ENCODE measurements around the gene APCDD1.

APCDD1 gene

GRCh38 chr18:10453806-10454680 is at the start of gene APCDD1:
TSS of gene APCDD1 (plus strand) at chr18:10454635. CDS start at chr18:10454982, 347 bp downstream.
- H3K4me3 ChIP-seq (ENCODE audit: low read depth, low read length): peak within 1 kb of the TSS; percentile 62
- TF ChIP-seq CTCF (IDR thresholded peaks at IDR 0.05; ENCODE audit: low read depth, low read length): no peak

- no peak for TF ChIP-seq CTCF (IDR thresholded peaks at IDR 0.05; ENCODE audit: low read depth, low read length)
- H3K4me3 ChIP-seq (ENCODE audit: low read depth, low read length): no peak overlapping the region
Observed at GRCh38 chr18:10405014-10405493, 49.4 kb upstream of the APCDD1 start.

GRCh38 chr18:10405816-10406663 is 48.4 kb upstream of the APCDD1 start:
- H3K4me3 ChIP-seq (ENCODE audit: low read depth, low read length): no peak overlapping the region
- no peak for TF ChIP-seq CTCF (IDR thresholded peaks at IDR 0.05; ENCODE audit: low read depth, low read length)

- TF ChIP-seq CTCF (IDR thresholded peaks at IDR 0.05; ENCODE audit: low read depth, low read length): no peak
- H3K4me3 ChIP-seq (ENCODE audit: low read depth, low read length): no peak overlapping the region
Observed at GRCh38 chr18:10408131-10408530, 46.3 kb upstream of the APCDD1 start.

GRCh38 chr18:10409041-10409440 is 45.4 kb upstream of the APCDD1 start:
- no peak overlapping the region for H3K4me3 ChIP-seq (ENCODE audit: low read depth, low read length)
- TF ChIP-seq CTCF (IDR thresholded peaks at IDR 0.05; ENCODE audit: low read depth, low read length): no peak

GRCh38 chr18:10410472-10411308 is 43.7 kb upstream of the APCDD1 start:
- no peak overlapping the region for H3K4me3 ChIP-seq (ENCODE audit: low read depth, low read length)
- TF ChIP-seq CTCF (IDR thresholded peaks at IDR 0.05; ENCODE audit: low read depth, low read length): no peak
